Measurements from ENCODE around the gene TEX38. TPM values are rescaled to one million over a fixed set of nuclear protein-coding genes. Genes with fewer than 3 reads are reported as not detected.

Gene TEX38
- total and polyA plus RNA-seq, 4 donors, result not detected

- no peak overlapping the region for H3K27ac ChIP-seq (ENCODE audit: low read depth in 1 of 2, low read length in 2 of 2)
- no peaks in the 10 kb centered on the region for H3K27me3 ChIP-seq (ENCODE audit: control insufficient read depth in 4 of 4, insufficient read depth in 4 of 4, low read length in 3 of 4)
- H3K4me3 ChIP-seq (ENCODE audit: low read depth in 1 of 3, low read length in 3 of 3), result no peak overlapping the region
- no peak overlapping the region for H3K9ac ChIP-seq (ENCODE audit: low read depth in 1 of 2, low read length in 2 of 2)
- WGBS, result 87% methylated on average over 1 of the region's 1 CpG
- no peaks in the 10 kb centered on the region for H3K9me3 ChIP-seq (ENCODE audit: control insufficient read depth in 4 of 4, low read length in 3 of 4)
- H3K4me1 ChIP-seq (ENCODE audit: control insufficient read depth in 4 of 4, insufficient read depth in 4 of 4, low read length in 3 of 4), result peaks cover 6 to 32% (median 24%) of the 10 kb centered on the region in 4 donors
- TF ChIP-seq CTCF (IDR thresholded peaks at IDR 0.05; ENCODE audit: low read depth, low read length, missing input control), result no peak
- no peak for TF ChIP-seq JUND (IDR thresholded peaks at IDR 0.05)
- no peak for TF ChIP-seq FOXA2 (IDR thresholded peaks at IDR 0.05)
- no peak for TF ChIP-seq HNF4A (conservative IDR thresholded peaks at IDR 0.05)
- TF ChIP-seq ZBTB33 (IDR thresholded peaks at IDR 0.05), result no peak
- TF ChIP-seq HNF4G (IDR thresholded peaks at IDR 0.05), result no peak
- TF ChIP-seq GABPA (IDR thresholded peaks at IDR 0.05 in 1 of 2, conservative IDR thresholded peaks at IDR 0.05 in 1 of 2), result no peak
- no peak for TF ChIP-seq YY1 (IDR thresholded peaks at IDR 0.05)
- no peak for TF ChIP-seq FOXA1 (IDR thresholded peaks at IDR 0.05)
- TF ChIP-seq ATF3 (IDR thresholded peaks at IDR 0.05), result no peak
- TF ChIP-seq, protein P1, sequence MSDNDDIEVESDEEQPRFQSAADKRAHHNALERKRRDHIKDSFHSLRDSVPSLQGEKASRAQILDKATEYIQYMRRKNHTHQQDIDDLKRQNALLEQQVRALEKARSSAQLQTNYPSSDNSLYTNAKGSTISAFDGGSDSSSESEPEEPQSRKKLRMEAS (IDR thresholded peaks at IDR 0.05), result no peak
- no peak for TF ChIP-seq SP1 (IDR thresholded peaks at IDR 0.05)
- TF ChIP-seq, protein P2, sequence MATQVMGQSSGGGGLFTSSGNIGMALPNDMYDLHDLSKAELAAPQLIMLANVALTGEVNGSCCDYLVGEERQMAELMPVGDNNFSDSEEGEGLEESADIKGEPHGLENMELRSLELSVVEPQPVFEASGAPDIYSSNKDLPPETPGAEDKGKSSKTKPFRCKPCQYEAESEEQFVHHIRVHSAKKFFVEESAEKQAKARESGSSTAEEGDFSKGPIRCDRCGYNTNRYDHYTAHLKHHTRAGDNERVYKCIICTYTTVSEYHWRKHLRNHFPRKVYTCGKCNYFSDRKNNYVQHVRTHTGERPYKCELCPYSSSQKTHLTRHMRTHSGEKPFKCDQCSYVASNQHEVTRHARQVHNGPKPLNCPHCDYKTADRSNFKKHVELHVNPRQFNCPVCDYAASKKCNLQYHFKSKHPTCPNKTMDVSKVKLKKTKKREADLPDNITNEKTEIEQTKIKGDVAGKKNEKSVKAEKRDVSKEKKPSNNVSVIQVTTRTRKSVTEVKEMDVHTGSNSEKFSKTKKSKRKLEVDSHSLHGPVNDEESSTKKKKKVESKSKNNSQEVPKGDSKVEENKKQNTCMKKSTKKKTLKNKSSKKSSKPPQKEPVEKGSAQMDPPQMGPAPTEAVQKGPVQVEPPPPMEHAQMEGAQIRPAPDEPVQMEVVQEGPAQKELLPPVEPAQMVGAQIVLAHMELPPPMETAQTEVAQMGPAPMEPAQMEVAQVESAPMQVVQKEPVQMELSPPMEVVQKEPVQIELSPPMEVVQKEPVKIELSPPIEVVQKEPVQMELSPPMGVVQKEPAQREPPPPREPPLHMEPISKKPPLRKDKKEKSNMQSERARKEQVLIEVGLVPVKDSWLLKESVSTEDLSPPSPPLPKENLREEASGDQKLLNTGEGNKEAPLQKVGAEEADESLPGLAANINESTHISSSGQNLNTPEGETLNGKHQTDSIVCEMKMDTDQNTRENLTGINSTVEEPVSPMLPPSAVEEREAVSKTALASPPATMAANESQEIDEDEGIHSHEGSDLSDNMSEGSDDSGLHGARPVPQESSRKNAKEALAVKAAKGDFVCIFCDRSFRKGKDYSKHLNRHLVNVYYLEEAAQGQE (IDR thresholded peaks at IDR 0.05), result no peak
- no peak for DNase-seq (ENCODE audit: low spot score)
- H3K36me3 ChIP-seq (ENCODE audit: control insufficient read depth in 4 of 4, insufficient read depth in 3 of 4, low read depth in 1 of 4, low read length in 3 of 4), result no peaks in the 10 kb centered on the region
Observed at GRCh38 chr1:46721204-46721603, 49.5 kb downstream of the TEX38 start.

DNA sequence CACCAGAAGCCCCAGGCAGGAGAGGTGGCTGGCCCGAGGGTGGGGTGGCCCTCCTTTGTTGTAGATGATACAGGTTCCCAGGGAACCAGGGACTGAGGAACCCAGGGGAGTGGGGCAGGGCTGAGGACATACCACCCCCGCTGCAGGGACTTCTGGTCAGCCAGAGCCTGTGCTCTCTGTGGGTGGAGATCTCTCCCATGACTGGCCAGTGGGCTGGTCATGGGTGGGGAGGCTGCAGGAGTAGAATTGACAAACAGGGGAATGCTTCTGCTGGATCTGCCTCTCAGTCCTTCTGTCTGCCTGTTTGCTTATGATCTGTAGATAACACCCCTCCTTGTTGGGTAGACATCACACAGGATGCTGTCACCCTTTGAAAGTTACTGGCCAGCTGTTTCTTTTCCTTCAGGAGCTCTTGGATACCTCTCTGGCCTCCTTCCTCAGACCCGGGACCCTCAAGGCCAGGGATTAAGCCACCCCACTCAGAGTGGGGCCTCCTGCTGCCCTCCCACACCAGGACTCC is 50.1 kb downstream of the TEX38 start:
- Histone ChIP-seq H3K9me3 (ENCODE audit: control insufficient read depth in 4 of 4, low read length in 3 of 4) (no peaks in the 10 kb centered on the region), H3K36me3 (ENCODE audit: control insufficient read depth in 4 of 4, insufficient read depth in 3 of 4, low read depth in 1 of 4, low read length in 3 of 4) (no peaks in the 10 kb centered on the region), H3K4me1 (ENCODE audit: control insufficient read depth in 4 of 4, insufficient read depth in 4 of 4, low read length in 3 of 4) (peaks cover 6 to 28% (median 22%) of the 10 kb centered on the region in 4 donors), H3K9ac (ENCODE audit: low read depth in 1 of 2, low read length in 2 of 2) (no peak overlapping the region), H3K27me3 (ENCODE audit: control insufficient read depth in 4 of 4, insufficient read depth in 4 of 4, low read length in 3 of 4) (no peaks in the 10 kb centered on the region), H3K4me3 (ENCODE audit: low read depth in 1 of 3, low read length in 3 of 3) (no peak overlapping the region), H3K27ac (ENCODE audit: low read depth in 1 of 2, low read length in 2 of 2) (no peak overlapping the region)
- DNase-seq (ENCODE audit: low spot score), result no peak
- 63% methylated on average over 3 of the region's 3 CpGs for WGBS
- no peak for TF ChIP-seq FOXA2 (IDR thresholded peaks at IDR 0.05)
- TF ChIP-seq SP1 (IDR thresholded peaks at IDR 0.05), result no peak
- TF ChIP-seq JUND (IDR thresholded peaks at IDR 0.05), result no peak
- no peak for TF ChIP-seq YY1 (IDR thresholded peaks at IDR 0.05)
- no peak for TF ChIP-seq EGR1 (IDR thresholded peaks at IDR 0.05; ENCODE audit: low read depth in 2 of 2)
- TF ChIP-seq, protein P1 (IDR thresholded peaks at IDR 0.05), result no peak
- no peak for TF ChIP-seq RXRA (IDR thresholded peaks at IDR 0.05)
- TF ChIP-seq HNF4A (conservative IDR thresholded peaks at IDR 0.05), result no peak
- TF ChIP-seq, protein P2 (IDR thresholded peaks at IDR 0.05), result no peak
- TF ChIP-seq CTCF (IDR thresholded peaks at IDR 0.05; ENCODE audit: low read depth, low read length, missing input control), result no peak
- TF ChIP-seq NR2F2 (IDR thresholded peaks at IDR 0.05), result no peak
- no peak for TF ChIP-seq ATF3 (IDR thresholded peaks at IDR 0.05)
